OCI-LY7 (cell line): ENCODE data around the gene VWA5B1.

Experiments used
- CTCF ChIP-seq: fragments of 200-600 bp; sonication (generic); conservative IDR thresholded peaks from 2 replicates; pipeline ENCODE4 v1.5.1; 2014; ENCODE audit warnings: mild to moderate bottlenecking, antibody characterized with exemption, low read length, moderate library complexity, mixed read lengths
- EZH2phosphoT487 ChIP-seq: fragments of 200-600 bp; sonication (generic); IDR thresholded peaks from 2 replicates; pipeline ENCODE4 v1.6.1; 2018; ENCODE audit warnings: low read depth, borderline replicate concordance, mild to moderate bottlenecking, mixed run types, antibody characterized with exemption, low read length, moderate library complexity, mixed read lengths

- TF ChIP-seq CTCF, result no peak
- TF ChIP-seq EZH2phosphoT487, result no peak
These were observed 53.2 kb downstream of the VWA5B1 start for GRCh38 chr1:20343938-20344302.
